Measurements from ENCODE around the gene GRIK4.

Gene GRIK4

DNA sequence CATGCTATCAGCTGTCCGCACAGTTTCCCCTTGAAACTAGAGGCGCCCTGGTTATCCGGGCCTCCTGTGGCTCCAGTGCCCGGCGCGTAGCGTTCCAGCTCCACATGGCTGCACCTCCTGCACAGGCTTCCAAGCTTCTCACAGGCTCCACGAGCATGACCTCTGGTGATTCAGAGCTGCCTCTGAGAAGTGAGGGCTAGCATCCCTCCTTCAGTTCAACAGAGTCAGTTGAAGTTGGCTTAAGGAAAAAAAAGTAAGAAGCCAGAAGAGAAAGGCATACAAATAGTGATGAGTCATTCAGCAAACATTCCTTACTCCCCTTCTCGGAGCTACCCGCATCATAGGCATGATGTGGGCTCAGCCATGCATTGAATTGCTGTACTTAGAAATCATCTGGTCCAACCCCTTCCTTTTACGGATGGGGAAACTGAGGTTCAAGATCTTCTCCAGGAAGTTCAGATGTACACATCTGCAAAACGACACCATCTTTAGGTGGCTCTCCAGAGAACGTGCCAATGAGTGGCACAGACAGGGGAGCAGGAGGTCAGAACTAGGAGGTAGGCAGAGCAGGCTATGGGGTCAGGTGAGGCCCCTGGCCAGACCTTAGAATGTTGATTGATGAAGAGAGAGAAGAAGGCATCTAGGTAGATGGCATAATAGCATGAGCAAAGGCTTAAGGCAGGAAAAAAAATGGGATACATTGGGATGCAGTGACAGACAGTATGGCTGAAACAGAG, 296.0 kb downstream of the GRIK4 start:
- peak; percentile 67 for DNase-seq (ENCODE audit: low read depth in 2 of 2)

GRCh38 chr11:120808616-120809050, 297.1 kb downstream of the GRIK4 start:
- no peak for DNase-seq (ENCODE audit: low read depth in 2 of 2)

GRCh38 chr11:120810251-120810650, 298.7 kb downstream of the GRIK4 start:
- DNase-seq (ENCODE audit: low read depth in 2 of 2) = no peak

DNA sequence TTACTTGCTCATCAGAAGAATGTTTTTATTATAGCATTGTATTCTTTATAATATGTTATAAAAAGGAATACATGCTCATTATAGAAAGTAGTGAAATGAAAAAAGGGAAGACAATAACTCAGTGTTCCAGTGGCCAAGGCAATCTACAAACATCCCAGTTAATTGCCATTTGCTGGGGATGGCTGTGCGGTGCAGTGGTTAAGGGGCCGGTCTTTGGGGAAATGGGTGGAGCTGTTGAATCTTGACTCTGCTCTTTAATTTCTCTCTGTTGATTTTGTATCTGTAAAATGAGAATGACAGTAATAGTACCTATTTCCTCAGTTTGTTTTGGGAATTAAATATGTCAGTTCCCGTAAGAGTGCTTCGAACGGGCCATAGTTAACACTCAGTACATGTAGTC, 299.7 kb downstream of the GRIK4 start:
- DNase-seq (ENCODE audit: low read depth in 2 of 2) = no peak

DNA sequence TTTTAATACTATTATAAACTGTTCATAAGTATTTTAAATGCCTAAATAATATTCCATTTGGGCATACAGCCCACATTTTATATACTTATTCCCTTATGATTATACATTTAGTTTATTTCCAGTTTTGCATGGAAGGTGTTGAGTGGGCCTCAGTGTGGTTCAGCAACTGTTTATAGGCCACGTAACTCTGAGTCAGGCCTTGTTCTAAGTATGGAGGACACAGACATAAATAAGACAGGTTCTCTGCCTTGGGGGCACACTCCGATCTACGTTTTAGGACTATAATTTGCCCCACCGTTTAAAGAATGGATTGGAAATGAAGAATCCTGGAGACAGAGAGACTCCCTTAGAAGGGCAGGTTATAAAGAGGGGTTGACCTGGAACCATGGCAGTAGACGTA, 300.2 kb downstream of the GRIK4 start:
- no peak for DNase-seq (ENCODE audit: low read depth in 2 of 2)

DNA sequence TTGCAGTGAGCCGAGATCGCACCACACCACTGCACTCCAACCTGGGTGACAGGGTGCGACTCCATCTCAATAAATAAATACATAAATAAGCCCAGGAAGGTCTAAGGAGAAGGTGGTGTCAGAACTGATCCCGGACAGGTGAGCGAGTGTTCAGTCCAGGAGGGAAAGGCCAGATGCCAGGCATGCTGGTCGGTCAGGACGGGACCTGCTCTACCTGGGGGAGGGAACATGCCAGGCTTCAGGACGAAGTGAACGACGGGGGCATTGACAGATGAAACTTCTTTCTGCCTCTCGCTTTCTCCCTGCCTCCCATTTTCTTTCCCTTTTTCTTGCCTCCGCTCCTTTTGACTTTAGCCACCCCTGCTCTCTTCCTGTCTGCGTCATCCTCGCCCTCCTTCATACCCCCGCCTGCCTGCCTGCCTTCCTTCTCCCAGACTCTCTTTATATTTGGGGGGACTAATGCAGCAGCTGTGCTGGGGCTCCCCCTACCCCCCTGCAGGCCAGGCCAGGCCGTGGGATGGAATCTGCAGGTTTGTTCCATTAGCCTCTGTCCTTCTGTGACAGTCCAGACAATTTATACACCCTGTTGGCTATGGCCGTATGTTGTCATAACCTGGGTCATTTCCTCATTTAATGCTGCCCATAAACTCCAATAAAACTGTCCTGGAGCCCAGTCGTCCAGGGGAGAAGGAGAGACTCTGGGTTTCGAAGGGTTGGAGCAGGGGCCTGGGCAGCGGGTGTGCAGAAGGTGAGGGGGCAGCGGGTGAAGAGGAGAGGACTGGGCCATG, 303.2 kb downstream of the GRIK4 start:
- no peak for DNase-seq (ENCODE audit: low read depth in 2 of 2)

DNA sequence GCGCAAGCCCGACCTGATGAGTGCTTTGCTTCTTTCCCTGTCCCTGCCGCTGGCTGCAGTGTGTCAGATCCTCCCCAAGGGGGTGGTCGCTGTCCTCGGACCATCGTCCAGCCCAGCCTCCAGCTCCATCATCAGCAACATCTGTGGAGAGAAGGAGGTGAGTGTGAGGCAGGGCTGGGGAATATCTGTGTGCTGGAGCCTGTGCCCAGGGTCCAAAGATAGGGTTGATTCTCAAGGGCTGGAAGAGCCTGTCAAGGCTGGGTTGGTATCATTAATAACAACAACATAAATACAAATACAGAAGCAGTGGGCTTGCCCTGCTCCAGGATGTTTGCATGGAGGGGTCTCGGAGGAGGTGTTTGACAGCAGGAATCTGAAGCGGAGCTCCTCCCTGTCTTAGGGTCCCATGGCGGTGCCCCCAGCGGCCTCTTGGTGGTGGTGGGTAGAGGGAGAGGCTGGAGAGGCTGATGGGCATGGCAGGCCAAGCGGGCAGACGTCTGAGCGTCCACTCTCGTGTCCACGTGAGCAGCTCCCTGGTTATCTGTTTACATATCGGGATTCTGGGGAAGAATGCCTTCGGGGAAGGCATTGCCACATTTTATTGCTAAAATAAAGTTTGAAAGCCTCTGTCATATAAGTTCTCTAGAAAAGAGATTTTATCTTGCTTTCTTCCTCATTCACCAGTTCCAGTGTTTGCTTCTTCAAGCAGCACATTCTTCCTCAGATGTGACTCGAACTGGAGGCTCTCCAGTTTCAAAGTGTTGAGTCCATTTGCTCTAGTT, 304.0 kb downstream of the GRIK4 start:
- no peak for DNase-seq (ENCODE audit: low read depth in 2 of 2)

DNA sequence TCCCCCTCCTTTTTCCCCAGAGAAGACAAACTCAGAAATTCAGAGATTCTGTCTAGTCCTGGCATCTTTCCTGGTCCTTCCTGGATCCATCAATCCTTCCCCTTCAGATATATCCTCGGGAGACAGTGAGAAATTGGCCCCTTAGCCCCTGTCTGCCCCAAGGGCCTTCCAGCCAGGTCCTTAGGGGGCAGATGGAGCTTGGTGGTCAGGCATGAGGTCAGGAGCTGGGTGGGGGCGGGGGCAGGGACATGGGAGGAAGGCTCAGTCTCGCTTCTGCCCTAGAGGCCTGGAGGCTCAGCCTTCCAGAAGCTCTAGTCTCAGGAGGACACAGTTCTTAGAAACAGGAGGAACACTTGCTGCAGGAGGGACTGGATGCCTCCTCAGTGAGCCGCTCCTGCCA, 304.6 kb downstream of the GRIK4 start:
- no peak for DNase-seq (ENCODE audit: low read depth in 2 of 2)

DNA sequence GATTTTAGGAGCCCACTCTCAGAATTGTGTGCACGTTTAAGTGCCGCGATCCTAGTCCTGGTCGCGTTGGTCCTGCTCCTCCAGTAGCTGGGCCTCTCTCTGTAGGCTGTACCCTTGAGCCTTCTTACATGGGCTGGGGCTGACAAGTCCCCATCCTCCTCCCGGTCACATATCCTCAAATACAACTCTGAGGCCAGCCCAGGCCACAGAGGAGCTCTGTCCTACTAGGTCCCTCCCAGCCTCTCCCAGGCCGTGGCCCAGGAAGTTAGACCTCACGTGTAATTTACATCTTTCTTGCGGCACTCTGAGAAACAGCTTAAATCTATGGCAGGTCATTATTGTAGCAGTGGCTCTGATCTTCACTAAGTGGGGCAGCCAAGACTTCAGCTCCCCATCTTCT, 305.2 kb downstream of the GRIK4 start:
- no peak for DNase-seq (ENCODE audit: low read depth in 2 of 2)

DNA sequence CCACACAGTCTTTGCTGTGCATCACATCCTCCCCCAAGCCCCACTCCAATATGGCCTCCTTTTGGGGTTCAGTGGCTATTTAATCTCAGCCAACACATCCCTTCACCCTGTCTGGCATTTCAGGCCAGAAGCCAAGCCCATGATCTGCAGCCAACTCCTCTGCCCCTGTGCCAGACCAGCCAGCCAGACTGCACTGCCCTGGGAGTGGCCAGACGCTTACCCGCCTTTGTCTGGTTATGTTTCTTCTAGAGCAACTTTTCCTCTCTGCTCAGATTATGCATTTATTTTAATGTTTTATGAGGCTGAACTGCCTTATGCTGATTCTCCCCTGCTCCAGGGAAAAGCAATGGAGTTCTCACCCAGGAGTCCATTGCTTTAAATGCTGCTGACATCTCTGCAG, 305.6 kb downstream of the GRIK4 start:
- no peak for DNase-seq (ENCODE audit: low read depth in 2 of 2)

DNA sequence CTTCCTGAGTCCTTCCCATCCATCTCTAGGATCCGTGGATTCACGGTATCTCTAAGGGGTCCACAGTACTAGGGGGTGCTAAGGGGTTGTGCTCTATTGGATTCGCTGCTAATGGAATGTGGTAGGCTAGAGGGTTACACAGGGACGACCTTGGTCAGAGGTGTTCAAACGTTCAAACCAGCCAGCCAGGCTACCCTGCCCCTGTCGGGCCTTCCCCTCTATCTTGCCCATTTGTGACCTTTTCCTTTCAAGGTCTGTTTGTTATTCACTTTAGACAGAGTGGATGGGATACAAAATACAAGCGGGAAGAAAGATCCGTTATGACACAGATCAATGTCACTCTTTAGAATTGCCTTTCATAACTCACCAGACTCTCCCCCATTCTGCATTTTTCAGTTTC, 306.5 kb downstream of the GRIK4 start:
- DNase-seq (ENCODE audit: low read depth in 2 of 2) = no peak

- no peak for DNase-seq (ENCODE audit: low read depth in 2 of 2)
These were observed 307.5 kb downstream of the GRIK4 start for GRCh38 chr11:120819003-120819402.

DNA sequence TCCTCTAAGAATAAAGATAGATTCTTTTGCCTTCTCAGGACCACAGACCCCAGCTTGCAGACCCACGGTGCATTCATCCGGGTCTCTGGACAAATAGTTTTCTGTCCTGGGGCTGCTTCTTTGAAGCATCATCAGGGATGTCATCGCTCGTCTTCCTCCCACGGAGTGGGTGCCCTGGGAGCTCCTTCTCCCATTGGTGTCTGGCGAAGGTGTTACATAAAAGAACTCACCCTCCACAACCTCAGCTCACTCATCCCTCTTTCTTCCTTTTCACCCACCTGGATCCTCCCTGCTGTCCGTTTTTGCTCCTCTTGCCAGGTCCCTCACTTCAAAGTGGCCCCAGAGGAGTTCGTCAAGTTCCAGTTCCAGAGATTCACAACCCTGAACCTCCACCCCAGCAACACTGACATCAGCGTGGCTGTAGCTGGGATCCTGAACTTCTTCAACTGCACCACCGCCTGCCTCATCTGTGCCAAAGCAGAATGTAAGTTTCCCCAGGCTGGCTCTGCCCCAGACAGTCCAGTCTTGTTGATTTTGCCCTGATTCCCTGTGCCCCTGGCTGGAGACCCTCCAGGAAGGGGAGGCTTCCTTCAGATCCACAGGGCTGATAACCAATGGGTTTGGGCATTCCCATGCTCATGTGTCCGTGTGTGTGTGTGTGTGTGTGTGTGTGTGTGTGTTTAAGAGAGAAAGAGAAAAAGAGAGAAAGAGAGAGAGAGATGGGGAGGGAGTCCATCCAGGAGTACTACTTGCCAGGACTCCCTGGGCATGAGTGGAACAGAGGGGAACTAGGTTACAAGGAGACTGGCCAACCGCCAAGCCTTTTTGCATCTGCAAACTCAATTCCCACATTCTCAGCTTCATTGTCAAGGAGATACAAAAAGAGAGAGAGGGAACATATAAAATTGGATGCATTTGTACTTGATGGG, 308.2 kb downstream of the GRIK4 start:
- no peak for DNase-seq (ENCODE audit: low read depth in 2 of 2)

DNA sequence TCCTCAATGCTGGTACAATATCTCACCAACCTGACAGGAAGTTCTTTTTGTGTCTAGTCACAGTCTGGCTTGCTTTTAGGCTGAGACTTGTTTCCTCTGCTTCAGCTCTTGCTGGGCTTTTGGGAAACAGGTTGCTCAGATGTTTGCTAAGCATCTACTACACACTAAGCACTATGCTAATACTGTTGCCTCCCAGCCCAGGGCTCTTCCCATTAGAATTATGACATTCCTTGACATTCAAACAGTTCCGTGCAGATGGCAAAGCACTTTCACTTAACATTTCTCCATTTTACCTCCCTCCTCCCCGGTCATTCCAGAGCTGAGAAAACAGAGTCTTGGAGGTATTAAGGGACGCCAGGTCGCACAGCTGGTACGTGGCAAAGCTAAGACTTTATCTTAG, 311.6 kb downstream of the GRIK4 start:
- no peak for DNase-seq (ENCODE audit: low read depth in 2 of 2)

GRCh38 chr11:120824242-120824641, 312.7 kb downstream of the GRIK4 start:
- DNase-seq (ENCODE audit: low read depth in 2 of 2) = no peak

GRCh38 chr11:120827198-120827597, 315.6 kb downstream of the GRIK4 start:
- no peak for DNase-seq (ENCODE audit: low read depth in 2 of 2)

DNA sequence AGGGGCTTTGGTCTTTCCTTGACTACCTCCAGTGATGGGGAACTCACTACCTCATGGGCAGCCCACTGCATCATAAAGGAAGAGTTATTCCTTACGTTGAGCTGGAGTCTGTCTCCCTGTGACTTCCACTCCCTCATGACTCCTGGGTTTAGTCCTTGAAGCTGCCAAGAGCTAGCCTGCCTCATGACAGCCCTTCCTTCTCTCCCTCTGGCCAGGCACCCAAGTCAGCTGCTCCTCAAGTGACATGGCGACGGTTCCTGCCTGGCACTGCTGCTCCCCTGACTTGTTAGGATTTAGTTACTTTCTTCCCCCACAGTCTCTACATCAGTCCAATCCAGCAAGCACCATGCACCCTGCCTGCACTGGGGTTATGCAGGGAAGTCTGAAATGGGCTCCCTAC, 316.3 kb downstream of the GRIK4 start:
- no peak for DNase-seq (ENCODE audit: low read depth in 2 of 2)

DNA sequence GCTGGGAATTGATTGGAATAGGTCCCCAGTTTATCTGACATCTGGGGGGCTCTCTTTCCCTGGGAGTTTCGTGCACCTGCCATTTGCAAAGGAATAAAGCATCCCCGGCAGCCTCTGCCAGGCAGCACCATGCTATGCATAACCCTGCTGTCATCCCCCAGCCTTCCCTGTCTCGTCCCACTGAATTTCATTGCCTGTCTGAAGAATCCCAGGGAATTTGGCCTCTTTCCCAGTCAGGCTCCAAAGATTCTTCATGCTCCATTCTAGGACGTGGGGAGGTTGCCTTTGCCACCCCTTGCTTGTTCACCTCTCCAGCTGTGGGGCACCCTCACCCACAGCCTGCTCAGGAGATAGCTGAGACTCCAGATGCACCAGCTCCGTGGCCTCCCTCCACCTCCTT, 317.3 kb downstream of the GRIK4 start:
- DNase-seq (ENCODE audit: low read depth in 2 of 2) = no peak

DNA sequence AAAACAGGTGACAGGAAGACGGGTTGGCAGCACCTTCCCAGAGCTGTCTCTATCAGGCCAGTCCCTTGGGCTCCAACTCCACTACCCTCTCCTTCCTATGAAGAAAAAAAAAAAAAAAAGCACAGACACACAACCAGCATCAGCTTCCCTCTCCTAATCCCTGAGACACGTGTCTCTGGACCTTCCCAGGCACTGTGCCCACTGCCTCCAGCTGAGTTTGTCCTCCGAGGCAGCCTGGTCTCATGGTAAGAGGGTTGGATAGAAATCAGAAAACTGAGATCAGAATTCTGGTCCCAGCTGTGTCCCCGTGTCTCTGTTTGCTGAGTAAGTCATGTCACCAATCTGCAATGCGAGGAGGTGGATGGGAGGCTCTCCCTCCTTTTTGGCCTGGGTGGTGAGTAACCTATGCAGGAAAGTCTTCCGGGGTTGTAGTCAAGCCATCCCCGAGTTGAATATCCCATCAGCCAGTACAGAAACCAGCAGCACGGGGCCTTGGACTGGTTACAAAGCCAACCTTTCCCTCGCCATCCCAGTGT, 318.6 kb downstream of the GRIK4 start:
- no peak for DNase-seq (ENCODE audit: low read depth in 2 of 2)

DNA sequence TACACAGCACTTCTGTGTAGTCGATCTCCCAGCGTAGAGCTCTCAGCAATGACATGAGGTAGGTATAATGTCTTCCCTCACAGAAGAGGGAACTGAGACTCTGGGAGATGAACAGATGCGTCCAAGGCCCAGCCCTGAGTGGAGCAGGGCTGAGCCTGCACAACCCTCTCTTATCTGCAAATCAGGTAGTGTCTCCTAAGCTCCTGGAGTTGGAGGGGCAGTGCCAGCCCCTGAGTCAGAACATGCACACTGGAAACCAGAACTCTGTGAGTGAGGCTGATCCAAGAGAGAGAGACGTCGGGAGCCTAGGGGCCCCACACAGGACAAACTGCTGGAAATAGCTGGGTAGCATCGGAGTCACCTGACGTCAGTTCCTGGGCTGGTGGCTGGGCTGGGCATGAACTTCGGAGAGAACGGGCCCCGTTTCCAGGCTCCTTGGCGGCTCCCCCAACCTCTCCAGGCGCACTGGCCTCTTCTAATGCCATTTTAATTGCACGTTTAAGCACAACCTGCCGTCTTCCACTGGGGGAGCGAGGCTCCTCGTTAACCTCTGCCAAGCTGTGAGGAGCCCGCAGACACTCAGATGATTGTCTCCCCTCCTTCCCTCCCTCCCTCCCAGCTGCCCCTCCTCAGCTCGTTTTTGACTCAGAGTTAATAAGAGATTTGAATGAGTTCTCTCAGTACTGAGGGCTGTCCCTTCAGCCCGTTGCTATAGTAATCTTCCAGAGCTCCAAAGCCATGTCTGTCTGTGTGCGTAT, 321.1 kb downstream of the GRIK4 start:
- DNase-seq (ENCODE audit: low read depth in 2 of 2) = no peak

Data from fibroblast of skin of left biceps (primary cell).